ENCODE results near the gene PGGT1B. TPM values are rescaled to one million over a fixed set of nuclear protein-coding genes. Genes with fewer than 3 reads are reported as not detected.

Gene PGGT1B
- total RNA-seq, 1 donor from 2014 or later = 22.4 TPM

DNA sequence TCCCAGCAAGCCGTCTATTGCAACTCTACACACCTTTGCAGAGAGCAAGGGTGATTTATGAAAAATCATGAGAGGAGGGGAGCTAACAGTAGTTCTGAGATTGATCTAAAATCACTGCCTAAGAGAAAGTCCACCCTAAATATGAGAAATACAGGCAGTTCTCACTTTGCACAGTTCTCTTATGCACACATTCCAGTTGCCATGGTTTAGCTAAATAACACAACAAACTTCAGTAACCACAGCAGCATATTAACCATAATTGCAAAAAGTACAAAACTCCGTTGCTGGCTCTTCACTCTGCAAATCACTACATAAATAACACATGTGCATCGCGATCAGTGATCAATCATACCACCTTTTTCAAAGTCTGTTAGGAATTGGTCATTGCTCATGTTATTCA is 31.1 kb downstream of the PGGT1B start:
- H3K4me1 Mint-ChIP-seq (ENCODE audit: low read depth, unreplicated experiment) = no peaks in the 10 kb centered on the region
- H3K27me3 Mint-ChIP-seq (ENCODE audit: unreplicated experiment) = peaks cover 2% of the 10 kb centered on the region
- H3K9me3 Mint-ChIP-seq (ENCODE audit: unreplicated experiment) = no peaks in the 10 kb centered on the region
- H3K36me3 Mint-ChIP-seq (ENCODE audit: unreplicated experiment) = no peaks in the 10 kb centered on the region
- DNase-seq = no peak
- no peak overlapping the region for H3K4me3 Mint-ChIP-seq (ENCODE audit: unreplicated experiment)
- no peak overlapping the region for H3K27ac Mint-ChIP-seq (ENCODE audit: unreplicated experiment)
- TF ChIP-seq, protein P1, sequence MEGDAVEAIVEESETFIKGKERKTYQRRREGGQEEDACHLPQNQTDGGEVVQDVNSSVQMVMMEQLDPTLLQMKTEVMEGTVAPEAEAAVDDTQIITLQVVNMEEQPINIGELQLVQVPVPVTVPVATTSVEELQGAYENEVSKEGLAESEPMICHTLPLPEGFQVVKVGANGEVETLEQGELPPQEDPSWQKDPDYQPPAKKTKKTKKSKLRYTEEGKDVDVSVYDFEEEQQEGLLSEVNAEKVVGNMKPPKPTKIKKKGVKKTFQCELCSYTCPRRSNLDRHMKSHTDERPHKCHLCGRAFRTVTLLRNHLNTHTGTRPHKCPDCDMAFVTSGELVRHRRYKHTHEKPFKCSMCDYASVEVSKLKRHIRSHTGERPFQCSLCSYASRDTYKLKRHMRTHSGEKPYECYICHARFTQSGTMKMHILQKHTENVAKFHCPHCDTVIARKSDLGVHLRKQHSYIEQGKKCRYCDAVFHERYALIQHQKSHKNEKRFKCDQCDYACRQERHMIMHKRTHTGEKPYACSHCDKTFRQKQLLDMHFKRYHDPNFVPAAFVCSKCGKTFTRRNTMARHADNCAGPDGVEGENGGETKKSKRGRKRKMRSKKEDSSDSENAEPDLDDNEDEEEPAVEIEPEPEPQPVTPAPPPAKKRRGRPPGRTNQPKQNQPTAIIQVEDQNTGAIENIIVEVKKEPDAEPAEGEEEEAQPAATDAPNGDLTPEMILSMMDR (IDR thresholded peaks at IDR 0.05; ENCODE audit: partially characterized antibody, unreplicated experiment) = no peak

DNA sequence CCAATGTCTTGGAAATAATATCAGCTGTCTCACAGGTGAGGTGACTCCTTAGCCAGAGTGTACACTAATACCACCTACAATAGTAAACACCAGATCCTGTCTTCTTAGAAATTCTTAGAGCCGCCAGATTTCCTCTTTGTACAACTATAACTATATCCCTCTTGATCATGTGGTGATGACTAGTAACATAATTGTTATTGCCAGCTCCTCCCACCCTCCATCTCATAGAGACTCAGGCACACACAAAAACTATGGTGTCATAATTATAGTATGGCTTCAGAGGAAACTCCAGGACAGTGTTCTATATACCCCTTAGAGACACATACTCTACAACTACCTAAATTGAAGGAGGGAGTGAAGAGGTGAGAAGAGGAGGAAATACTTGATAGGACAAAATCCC is 33.1 kb downstream of the PGGT1B start:
- Mint-ChIP-seq H3K36me3 (ENCODE audit: unreplicated experiment) (no peaks in the 10 kb centered on the region), H3K9me3 (ENCODE audit: unreplicated experiment) (no peaks in the 10 kb centered on the region), H3K4me3 (ENCODE audit: unreplicated experiment) (no peak overlapping the region), H3K27me3 (ENCODE audit: unreplicated experiment) (peaks cover 2% of the 10 kb centered on the region), H3K4me1 (ENCODE audit: low read depth, unreplicated experiment) (no peaks in the 10 kb centered on the region), H3K27ac (ENCODE audit: unreplicated experiment) (no peak overlapping the region)
- TF ChIP-seq, protein P1 (IDR thresholded peaks at IDR 0.05; ENCODE audit: partially characterized antibody, unreplicated experiment) = no peak
- no peak for DNase-seq

DNA sequence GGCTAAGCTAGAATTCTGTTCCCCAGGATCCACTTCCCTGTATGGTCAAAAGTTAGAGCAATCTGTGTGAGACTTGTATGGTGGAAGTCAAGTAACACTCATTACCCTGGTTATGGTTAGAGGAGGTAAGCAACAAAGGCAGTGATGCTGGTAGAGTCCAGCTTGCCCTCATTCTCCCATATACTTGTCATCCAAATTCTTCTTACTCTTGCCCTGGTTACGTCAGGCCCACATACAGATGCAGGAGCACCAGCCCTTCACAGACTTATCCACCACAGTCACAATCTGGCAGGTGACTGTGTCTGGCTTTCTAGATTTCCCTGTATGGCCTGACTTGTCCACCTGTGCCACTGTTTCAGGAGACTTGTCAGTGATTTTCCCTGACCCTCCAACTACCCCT is 35.4 kb downstream of the PGGT1B start:
- H3K27me3 Mint-ChIP-seq (ENCODE audit: unreplicated experiment) = peaks cover 2% of the 10 kb centered on the region
- H3K36me3 Mint-ChIP-seq (ENCODE audit: unreplicated experiment) = no peaks in the 10 kb centered on the region
- H3K27ac Mint-ChIP-seq (ENCODE audit: unreplicated experiment) = no peak overlapping the region
- TF ChIP-seq, protein P1 (IDR thresholded peaks at IDR 0.05; ENCODE audit: partially characterized antibody, unreplicated experiment) = no peak
- no peak for DNase-seq
- no peaks in the 10 kb centered on the region for H3K9me3 Mint-ChIP-seq (ENCODE audit: unreplicated experiment)
- no peaks in the 10 kb centered on the region for H3K4me1 Mint-ChIP-seq (ENCODE audit: low read depth, unreplicated experiment)
- no peak overlapping the region for H3K4me3 Mint-ChIP-seq (ENCODE audit: unreplicated experiment)

DNA sequence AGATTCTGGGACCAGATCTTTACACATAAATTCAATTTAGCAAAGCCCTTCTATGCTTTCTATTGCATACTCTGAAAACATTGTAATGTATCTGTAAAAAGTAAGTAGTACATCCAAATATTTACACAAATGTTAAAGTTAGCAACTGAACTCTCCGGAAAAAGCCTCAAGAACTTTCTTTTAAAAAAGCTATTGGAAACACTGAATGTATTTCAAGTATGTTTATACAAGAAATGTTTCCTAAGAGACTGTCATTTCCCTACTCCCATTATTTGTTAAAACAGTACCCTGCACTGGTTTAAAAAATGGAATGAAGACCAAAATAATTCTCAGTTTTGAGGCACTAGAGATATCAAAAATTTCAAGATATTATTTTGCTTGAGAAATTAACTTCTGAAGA is 48.1 kb downstream of the PGGT1B start:
- H3K27me3 Mint-ChIP-seq (ENCODE audit: unreplicated experiment) = no peaks in the 10 kb centered on the region
- H3K4me1 Mint-ChIP-seq (ENCODE audit: low read depth, unreplicated experiment) = no peaks in the 10 kb centered on the region
- no peak overlapping the region for H3K4me3 Mint-ChIP-seq (ENCODE audit: unreplicated experiment)
- DNase-seq = no peak
- H3K27ac Mint-ChIP-seq (ENCODE audit: unreplicated experiment) = no peak overlapping the region
- TF ChIP-seq, protein P1 (IDR thresholded peaks at IDR 0.05; ENCODE audit: partially characterized antibody, unreplicated experiment) = no peak
- H3K36me3 Mint-ChIP-seq (ENCODE audit: unreplicated experiment) = no peaks in the 10 kb centered on the region
- H3K9me3 Mint-ChIP-seq (ENCODE audit: unreplicated experiment) = no peaks in the 10 kb centered on the region

DNA sequence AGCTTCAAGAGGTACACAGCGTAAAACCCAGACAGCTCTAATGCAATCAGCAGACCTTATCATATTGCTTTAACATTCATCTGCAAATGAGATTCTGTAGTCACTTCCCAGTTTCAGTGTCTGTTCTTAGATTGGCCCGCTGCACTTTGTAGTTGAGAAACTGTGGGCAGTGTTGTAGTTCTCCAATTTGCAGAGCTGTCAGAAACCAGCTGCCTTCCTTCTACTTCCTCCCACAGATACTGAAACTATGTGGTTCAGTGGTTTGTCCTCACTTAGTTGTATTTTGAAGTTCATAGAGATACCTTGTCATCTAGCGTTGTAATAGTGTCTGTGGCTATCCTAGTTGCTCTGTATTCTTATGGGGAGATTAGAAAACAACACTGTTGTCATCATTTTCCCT is 53.4 kb downstream of the PGGT1B start:
- DNase-seq = no peak
- Mint-ChIP-seq H3K9me3 (ENCODE audit: unreplicated experiment) (no peaks in the 10 kb centered on the region), H3K27me3 (ENCODE audit: unreplicated experiment) (no peaks in the 10 kb centered on the region), H3K4me3 (ENCODE audit: unreplicated experiment) (no peak overlapping the region), H3K27ac (ENCODE audit: unreplicated experiment) (no peak overlapping the region), H3K4me1 (ENCODE audit: low read depth, unreplicated experiment) (no peaks in the 10 kb centered on the region), H3K36me3 (ENCODE audit: unreplicated experiment) (no peaks in the 10 kb centered on the region)
- TF ChIP-seq, protein P1 (IDR thresholded peaks at IDR 0.05; ENCODE audit: partially characterized antibody, unreplicated experiment) = no peak

Data from glutamatergic neuron (in vitro differentiated cells).